G401.6 (cell line): Measurements from ENCODE around the gene SIL1.

ENCODE experiments used
- FAIRE-seq: peaks from 2 replicates; lab custom pipeline; 2012; peaks lifted over from hg19 to GRCh38; lab: Jason Lieb, UNC

SIL1 gene

GRCh38 chr5:138912093-138912492 is 286.1 kb downstream of the SIL1 start:
- FAIRE-seq: no peak

GRCh38 chr5:138911441-138911840 is 286.7 kb downstream of the SIL1 start:
- FAIRE-seq: no peak

- no peak for FAIRE-seq
Measured at GRCh38 chr5:138910546-138911185, 287.5 kb downstream of the SIL1 start.

- no peak for FAIRE-seq
Measured at GRCh38 chr5:138909734-138910133, 288.4 kb downstream of the SIL1 start.

- no peak for FAIRE-seq
Measured at GRCh38 chr5:138905541-138905940, 292.6 kb downstream of the SIL1 start.

- no peak for FAIRE-seq
Measured at GRCh38 chr5:138903130-138903775, 294.9 kb downstream of the SIL1 start.

GRCh38 chr5:138901716-138902115 is 296.5 kb downstream of the SIL1 start:
- FAIRE-seq: no peak

GRCh38 chr5:138900281-138900965 is 297.7 kb downstream of the SIL1 start:
- FAIRE-seq: no peak

GRCh38 chr5:138898742-138899141 is 299.4 kb downstream of the SIL1 start:
- no peak for FAIRE-seq

- FAIRE-seq: no peak
Measured at GRCh38 chr5:138898299-138898698, 299.9 kb downstream of the SIL1 start.
